ENCODE data around the gene ACAD10. TPM values are rescaled to one million over a fixed set of nuclear protein-coding genes. Genes with fewer than 3 reads are reported as not detected.
"Not testable (repeated sequence)": the region's sequence is repeated elsewhere in the genome, so short reads cannot be mapped to it uniquely, and the experiment has no call there.

ACAD10 gene
- total and polyA plus RNA-seq, 8 donors: 8.6 to 32.4 (median 16.2) TPM

GRCh38 chr12:111693818-111694217 is 8.0 kb downstream of the ACAD10 start:
- no peak overlapping the region for H3K4me3 ChIP-seq
- no peak overlapping the region for H3K27ac ChIP-seq
- WGBS, 2 donors: 89 to 90% methylated on average over 5 of the region's 5 CpGs
- TF ChIP-seq CTCF (IDR thresholded peaks at IDR 0.05): no peak
- no peaks in the 10 kb centered on the region for H3K27me3 ChIP-seq
- ATAC-seq (no peak), DNase-seq (no peak), FAIRE-seq (no peak)
- H3K36me3 ChIP-seq: peaks cover 0 to 29% (median 0%) of the 10 kb centered on the region in 3 donors
- H3K4me1 ChIP-seq: no peaks in the 10 kb centered on the region
- no peaks in the 10 kb centered on the region for H3K9me3 ChIP-seq
- intact Hi-C loops (cut with DNase I): no loop called here

GRCh38 chr12:111699962-111700361 is 14.1 kb downstream of the ACAD10 start:
- intact Hi-C loops (cut with DNase I): no loop called here
- H3K27me3 ChIP-seq: no peaks in the 10 kb centered on the region
- no peaks in the 10 kb centered on the region for H3K4me1 ChIP-seq
- TF ChIP-seq CTCF (IDR thresholded peaks at IDR 0.05): no peak
- H3K36me3 ChIP-seq: peaks cover 0 to 14% (median 8%) of the 10 kb centered on the region in 3 donors
- H3K4me3 ChIP-seq: no peak overlapping the region
- no peaks in the 10 kb centered on the region for H3K9me3 ChIP-seq
- no peak overlapping the region for H3K27ac ChIP-seq
- no peak for FAIRE-seq
- DNase-seq: no peak
- WGBS, 2 donors: 79 to 85% methylated on average over 2 of the region's 2 CpGs
- no peak for ATAC-seq

DNA sequence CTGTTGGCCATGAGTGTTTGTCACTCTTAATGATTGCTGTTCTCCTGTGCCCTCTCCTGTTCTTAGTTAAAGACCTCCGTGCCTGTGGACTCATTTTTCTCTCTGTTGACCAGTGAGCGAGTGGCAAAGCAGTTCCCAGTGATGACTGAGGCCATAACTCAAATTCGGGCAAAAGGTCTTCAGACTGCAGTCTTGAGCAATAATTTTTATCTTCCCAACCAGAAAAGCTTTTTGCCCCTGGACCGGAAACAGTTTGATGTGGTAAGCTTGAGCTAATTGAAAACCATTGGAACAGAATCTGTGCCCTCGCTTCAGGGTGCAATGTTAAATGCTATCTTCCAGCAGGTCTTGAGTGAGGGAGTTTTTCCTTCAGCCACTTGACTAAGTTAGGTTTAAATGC is 19.8 kb downstream of the ACAD10 start:
- FAIRE-seq: no peak
- Histone ChIP-seq H3K27me3 (no peaks in the 10 kb centered on the region), H3K27ac (no peak overlapping the region), H3K4me1 (no peaks in the 10 kb centered on the region), H3K4me3 (no peak overlapping the region), H3K9me3 (no peaks in the 10 kb centered on the region), H3K36me3 (peaks cover 4 to 27% (median 8%) of the 10 kb centered on the region in 3 donors)
- no peak for ATAC-seq
- no peak for TF ChIP-seq CTCF (IDR thresholded peaks at IDR 0.05)
- WGBS, 2 donors: 85 to 90% methylated on average over 5 of the region's 5 CpGs
- intact Hi-C loops (cut with DNase I): no loop called here
- DNase-seq: no peak

DNA sequence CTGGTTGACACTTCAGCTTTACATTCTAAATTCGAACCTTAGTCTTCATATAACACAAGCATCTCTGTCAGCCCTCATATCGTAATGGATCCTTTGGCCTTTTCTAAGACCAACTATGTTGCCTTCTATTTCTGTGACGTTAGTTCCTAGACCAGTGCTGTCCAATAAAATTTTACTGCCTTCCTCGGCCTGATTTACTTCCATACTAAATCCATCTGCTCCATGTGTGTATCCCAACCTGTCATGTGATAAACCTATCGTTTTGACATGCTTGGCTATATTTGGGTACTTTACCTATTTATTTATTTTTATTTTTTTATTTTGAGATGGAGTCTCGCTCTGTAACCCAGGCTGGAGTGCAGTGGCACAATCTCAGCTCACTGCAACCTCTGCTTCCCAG is 20.3 kb downstream of the ACAD10 start:
- TF ChIP-seq CTCF (IDR thresholded peaks at IDR 0.05): no peak
- no peaks in the 10 kb centered on the region for H3K27me3 ChIP-seq
- DNase-seq (no peak), FAIRE-seq (no peak), ATAC-seq (no peak)
- no peaks in the 10 kb centered on the region for H3K9me3 ChIP-seq
- H3K4me1 ChIP-seq: no peaks in the 10 kb centered on the region
- 82 to 87% methylated on average over 6 of the region's 6 CpGs for WGBS, 2 donors
- no peak overlapping the region for H3K4me3 ChIP-seq
- intact Hi-C loops (cut with DNase I): no loop called here
- H3K36me3 ChIP-seq: peaks cover 4 to 27% (median 8%) of the 10 kb centered on the region in 3 donors
- no peak overlapping the region for H3K27ac ChIP-seq

- 79 to 81% methylated on average over 4 of the region's 4 CpGs for WGBS, 2 donors
- H3K27ac ChIP-seq: no peak overlapping the region
- H3K4me1 ChIP-seq: no peaks in the 10 kb centered on the region
- FAIRE-seq: no peak
- intact Hi-C loops (cut with DNase I): no loop called here
- no peak for DNase-seq
- no peak overlapping the region for H3K4me3 ChIP-seq
- ATAC-seq: peak in 2 of 4 donors; percentile 35 to 36
- TF ChIP-seq CTCF (IDR thresholded peaks at IDR 0.05): no peak
- H3K27me3 ChIP-seq: no peaks in the 10 kb centered on the region
- no peaks in the 10 kb centered on the region for H3K9me3 ChIP-seq
- peaks cover 0 to 37% (median 9%) of the 10 kb centered on the region in 3 donors for H3K36me3 ChIP-seq
Measured at GRCh38 chr12:111715279-111715678, 29.4 kb downstream of the ACAD10 start.

- H3K4me3 ChIP-seq; FAIRE-seq; DNase-seq; H3K27me3 ChIP-seq; H3K4me1 ChIP-seq; ATAC-seq; H3K27ac ChIP-seq; intact Hi-C loops (cut with DNase I); H3K9me3 ChIP-seq: not testable (repeated sequence)
- 96% methylated on average over 10 of the region's 10 CpGs for WGBS, 2 donors
- peaks cover 0 to 20% (median 13%) of the 10 kb centered on the region in 3 donors for H3K36me3 ChIP-seq
Measured at GRCh38 chr12:111719316-111719715, 33.5 kb downstream of the ACAD10 start.
